Neural progenitor cell (in vitro differentiated cells): ENCODE data around the gene HS3ST3B1. TPM values are rescaled to one million over a fixed set of nuclear protein-coding genes. Genes with fewer than 3 reads are reported as not detected.

ENCODE experiments used
- DNase-seq: peaks from one replicate; pipeline ENCODE4 v3.0.0-alpha.2; 2016; ENCODE audit warnings: low spot score
- H2AFZ ChIP-seq: fragments of 200-600 bp; sonication (generic); replicated peaks from 2 replicates; pipeline ENCODE4 v1.6.1; 2016; ENCODE audit warnings: antibody characterized with exemption
- H3F3A ChIP-seq: fragments of 200-600 bp; sonication (generic); 2 replicates; pipeline ENCODE4 v1.6.1; 2016; ENCODE audit warnings: antibody characterized with exemption, low read depth
- H3K27ac ChIP-seq: fragments of 200-600 bp; sonication (generic); 2 replicates; pipeline ENCODE4 v1.5.1; 2016; ENCODE audit warnings: mild to moderate bottlenecking
- H3K27me3 ChIP-seq: fragments of 200-600 bp; sonication (generic); 2 replicates; pipeline ENCODE4 v1.6.1; 2016; ENCODE audit warnings: mild to moderate bottlenecking, moderate library complexity
- H3K36me3 ChIP-seq: fragments of 200-600 bp; sonication (generic); 2 replicates; pipeline ENCODE4 v1.5.1; 2016
- H3K4me1 ChIP-seq: fragments of 200-600 bp; sonication (generic); 2 replicates; pipeline ENCODE4 v1.6.1; 2016; ENCODE audit warnings: mixed run types
- H3K4me2 ChIP-seq: fragments of 200-600 bp; sonication (generic); 2 replicates; pipeline ENCODE4 v1.6.1; 2016
- H3K4me3 ChIP-seq: fragments of 200-600 bp; sonication (generic); 2 replicates; pipeline ENCODE4 v1.5.1; 2016
- H3K79me2 ChIP-seq: fragments of 200-600 bp; sonication (generic); 2 replicates; pipeline ENCODE4 v1.6.1; 2016; ENCODE audit warnings: low read depth
- H3K9ac ChIP-seq: fragments of 200-600 bp; sonication (generic); 2 replicates; pipeline ENCODE4 v1.6.1; 2016
- H3K9me3 ChIP-seq: fragments of 200-600 bp; sonication (generic); 2 replicates; pipeline ENCODE4 v1.5.1; 2016; ENCODE audit warnings: low read depth
- H4K20me1 ChIP-seq: fragments of 200-600 bp; sonication (generic); 2 replicates; pipeline ENCODE4 v1.6.1; 2016; ENCODE audit warnings: low read depth
- H3K27ac Mint-ChIP-seq: 3 replicates; pipeline ENCODE4 v1.8.0; 2021; ENCODE audit warnings: mixed read lengths
- H3K27me3 Mint-ChIP-seq: 2 replicates; pipeline ENCODE4 v1.8.0; 2022; ENCODE audit warnings: low read depth, mild to moderate bottlenecking, inconsistent platforms, moderate library complexity, mixed read lengths; ENCODE audit not compliant: insufficient read depth
- H3K36me3 Mint-ChIP-seq: 3 replicates; pipeline ENCODE4 v1.8.0; 2021; ENCODE audit warnings: mixed read lengths
- H3K4me1 Mint-ChIP-seq: 3 replicates; pipeline ENCODE4 v1.8.0; 2021; ENCODE audit warnings: mixed read lengths
- H3K4me3 Mint-ChIP-seq: 3 replicates; pipeline ENCODE4 v1.8.0; 2021; ENCODE audit warnings: mild to moderate bottlenecking, moderate library complexity, mixed read lengths
- H3K9me3 Mint-ChIP-seq: 3 replicates; pipeline ENCODE4 v1.8.0; 2020; ENCODE audit warnings: mixed read lengths
- CTCF ChIP-seq: fragments of 200-600 bp; sonication (generic); IDR thresholded peaks from 2 replicates; pipeline ENCODE4 v1.5.1; 2017; ENCODE audit warnings: antibody characterized with exemption, mild to moderate bottlenecking
- EZH2 ChIP-seq: fragments of 200-600 bp; sonication (generic); IDR thresholded peaks from 2 replicates; pipeline ENCODE4 v1.6.1; 2017; ENCODE audit warnings: antibody characterized with exemption, mild to moderate bottlenecking, moderate library complexity
- EZH2phosphoT487 ChIP-seq: fragments of 200-600 bp; sonication (generic); IDR thresholded peaks from 2 replicates; pipeline ENCODE4 v1.6.1; 2017; ENCODE audit warnings: antibody characterized with exemption
- total RNA-seq: library from RNA; depleted of rRNA; stranded (reverse); fragments of >200 nt; gene quantifications from 2 replicates; pipeline ENCODE4 v1.2.3, GENCODE V29; 2015; ENCODE audit warnings: low replicate concordance

HS3ST3B1 gene
- total RNA-seq, 1 donor from 2014 or later: 21.5 TPM

DNA sequence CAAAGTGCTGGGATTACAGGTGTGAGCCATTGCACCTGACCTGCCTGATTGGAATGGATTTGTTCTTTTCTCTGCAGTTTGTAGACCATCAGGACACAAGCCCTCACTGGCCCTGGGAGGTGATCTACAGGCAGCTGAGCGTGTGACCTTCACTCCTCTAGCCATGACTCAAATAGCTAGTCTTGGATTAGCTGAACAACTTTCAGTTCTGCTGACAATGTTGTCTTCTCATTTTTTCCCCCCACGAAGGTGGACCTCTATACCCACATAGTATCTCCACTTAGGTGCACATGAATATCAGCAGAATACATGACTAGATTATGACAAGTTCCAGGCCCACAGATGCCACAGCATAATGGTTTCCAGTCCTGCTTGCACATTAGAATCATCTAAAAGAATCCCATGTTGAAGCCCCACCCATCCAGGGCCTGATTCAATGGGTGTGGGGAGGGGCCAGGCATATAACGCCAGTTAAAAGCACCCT lies 36.8 kb downstream of the HS3ST3B1 start:
- peaks cover 31% of the 10 kb centered on the region for H3K4me1 ChIP-seq
- Mint-ChIP-seq H3K27ac (peak overlapping the region; percentile 37), H3K36me3 (peaks cover 19% of the 10 kb centered on the region), H3K9me3 (peaks cover 3% of the 10 kb centered on the region), H3K27me3 (peaks cover 8% of the 10 kb centered on the region), H3K4me1 (peaks cover 48% of the 10 kb centered on the region), H3K4me3 (no peak overlapping the region)
- peaks cover 29% of the 10 kb centered on the region for H3F3A ChIP-seq
- no peaks in the 10 kb centered on the region for H3K36me3 ChIP-seq
- no peak overlapping the region for H3K27ac ChIP-seq
- H2AFZ ChIP-seq: no peak overlapping the region
- peaks cover 23% of the 10 kb centered on the region for H4K20me1 ChIP-seq
- DNase-seq: no peak
- H3K9ac ChIP-seq: no peak overlapping the region
- no peak overlapping the region for H3K4me3 ChIP-seq
- no peak overlapping the region for H3K4me2 ChIP-seq
- H3K79me2 ChIP-seq: peaks cover 58% of the 10 kb centered on the region
- H3K27me3 ChIP-seq: no peaks in the 10 kb centered on the region
- no peak for TF ChIP-seq EZH2phosphoT487
- no peak for TF ChIP-seq EZH2
- TF ChIP-seq CTCF: no peak
- no peaks in the 10 kb centered on the region for H3K9me3 ChIP-seq

DNA sequence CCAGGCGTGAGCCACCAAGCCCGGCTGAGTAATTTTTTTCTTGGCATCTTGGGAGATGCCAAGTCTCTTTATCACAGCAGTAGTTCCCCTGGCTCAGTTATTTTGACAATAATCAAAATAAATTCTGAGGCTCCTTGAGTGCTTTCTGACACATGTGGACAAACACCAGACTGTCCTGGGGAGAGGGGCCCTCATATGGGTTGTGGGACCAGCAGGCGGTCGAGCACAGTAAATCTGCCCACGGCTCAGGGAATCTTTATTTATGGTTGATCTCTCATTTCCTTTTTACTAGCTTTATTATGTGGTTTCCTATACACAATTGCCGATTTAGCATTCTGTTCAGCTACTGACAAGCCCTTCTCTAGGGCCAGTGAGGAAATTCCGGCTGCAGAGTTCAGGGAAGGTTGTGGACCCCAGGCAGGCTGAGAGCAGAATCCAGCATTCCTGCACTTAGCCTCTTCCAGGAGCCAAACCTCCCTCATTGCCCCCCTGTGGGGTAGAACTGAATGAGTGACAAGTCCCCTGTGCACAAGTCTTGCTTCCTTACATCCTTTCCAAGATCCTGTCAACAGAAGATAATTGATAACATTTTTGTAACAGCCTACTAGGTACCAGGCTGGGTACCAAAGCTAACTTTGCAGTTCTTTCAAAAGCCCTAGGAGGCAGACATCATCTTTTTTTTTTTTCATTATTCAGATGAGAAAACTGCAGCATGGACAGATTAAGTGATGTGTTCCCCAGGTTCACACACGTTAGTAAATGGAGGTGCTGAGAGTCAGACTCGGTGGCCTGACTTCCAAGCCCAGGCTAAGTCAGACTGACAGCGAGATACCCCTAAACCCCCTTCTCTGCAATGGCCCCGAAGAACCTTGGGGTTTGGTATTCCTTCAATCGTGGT lies 40.2 kb downstream of the HS3ST3B1 start:
- H3F3A ChIP-seq: peaks cover 21% of the 10 kb centered on the region
- peak overlapping the region; percentile 25 for H3K4me2 ChIP-seq
- peaks cover 43% of the 10 kb centered on the region for H3K4me1 Mint-ChIP-seq
- peaks cover 23% of the 10 kb centered on the region for H4K20me1 ChIP-seq
- H3K9me3 ChIP-seq: no peaks in the 10 kb centered on the region
- H3K27ac ChIP-seq: no peak overlapping the region
- H3K36me3 Mint-ChIP-seq: peaks cover 18% of the 10 kb centered on the region
- H2AFZ ChIP-seq: no peak overlapping the region
- no peak overlapping the region for H3K4me3 Mint-ChIP-seq
- peak overlapping the region; percentile 89 for H3K27ac Mint-ChIP-seq
- H3K27me3 ChIP-seq: no peaks in the 10 kb centered on the region
- DNase-seq: peak; percentile 65
- TF ChIP-seq CTCF: no peak
- TF ChIP-seq EZH2: no peak
- peaks cover 2% of the 10 kb centered on the region for H3K27me3 Mint-ChIP-seq
- no peak overlapping the region for H3K4me3 ChIP-seq
- H3K79me2 ChIP-seq: peaks cover 30% of the 10 kb centered on the region
- no peaks in the 10 kb centered on the region for H3K9me3 Mint-ChIP-seq
- H3K9ac ChIP-seq: no peak overlapping the region
- peaks cover 24% of the 10 kb centered on the region for H3K4me1 ChIP-seq
- H3K36me3 ChIP-seq: no peaks in the 10 kb centered on the region

DNA sequence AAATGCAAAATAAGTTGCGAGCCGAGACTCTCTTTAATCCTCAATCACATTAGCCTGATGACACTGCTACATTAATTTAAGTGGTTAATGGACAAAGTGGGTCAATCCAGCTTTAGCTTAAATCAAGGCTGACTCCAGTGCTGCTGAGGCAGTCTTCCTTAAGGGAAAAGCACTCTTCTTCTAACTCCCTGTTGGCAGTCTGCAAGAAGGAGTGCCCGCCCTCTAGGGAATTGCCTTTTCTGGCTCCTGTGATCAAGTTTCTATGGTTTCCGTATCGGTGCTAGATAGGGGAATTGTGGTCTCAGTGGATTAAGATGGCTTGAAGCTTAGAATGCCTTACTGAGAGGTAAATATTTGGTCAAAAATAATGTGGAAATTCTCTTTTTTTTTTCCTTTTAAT lies 41.0 kb downstream of the HS3ST3B1 start:
- H2AFZ ChIP-seq: no peak overlapping the region
- no peak overlapping the region for H3K4me3 ChIP-seq
- H3K27ac Mint-ChIP-seq: peak overlapping the region; percentile 33
- peaks cover 21% of the 10 kb centered on the region for H3F3A ChIP-seq
- H3K4me1 Mint-ChIP-seq: peaks cover 37% of the 10 kb centered on the region
- no peak overlapping the region for H3K27ac ChIP-seq
- no peaks in the 10 kb centered on the region for H3K9me3 ChIP-seq
- no peak overlapping the region for H3K9ac ChIP-seq
- peak; percentile 39 for DNase-seq
- peak overlapping the region; percentile 25 for H3K4me2 ChIP-seq
- H3K9me3 Mint-ChIP-seq: no peaks in the 10 kb centered on the region
- H3K79me2 ChIP-seq: peaks cover 24% of the 10 kb centered on the region
- H3K36me3 ChIP-seq: no peaks in the 10 kb centered on the region
- H3K27me3 ChIP-seq: no peaks in the 10 kb centered on the region
- H3K4me1 ChIP-seq: peaks cover 20% of the 10 kb centered on the region
- peaks cover 20% of the 10 kb centered on the region for H3K36me3 Mint-ChIP-seq
- H3K4me3 Mint-ChIP-seq: no peak overlapping the region
- peaks cover 23% of the 10 kb centered on the region for H4K20me1 ChIP-seq
- TF ChIP-seq EZH2phosphoT487: no peak
- TF ChIP-seq CTCF: no peak
- no peak for TF ChIP-seq EZH2
- H3K27me3 Mint-ChIP-seq: no peaks in the 10 kb centered on the region
